GM19239 (cell line): ENCODE data around the gene RAB9A.
"Not testable (repeated sequence)": the region's sequence is repeated elsewhere in the genome, so short reads cannot be mapped to it uniquely, and the experiment has no call there.

Experiments used
- DNase-seq: peaks from one replicate; pipeline ENCODE4 v3.0.0; 2011; ENCODE audit warnings: low spot score; ENCODE audit not compliant: insufficient read length
- FAIRE-seq: peaks from 2 replicates; lab custom pipeline; 2011; peaks lifted over from hg19 to GRCh38; lab: Jason Lieb, UNC

Gene RAB9A

DNA sequence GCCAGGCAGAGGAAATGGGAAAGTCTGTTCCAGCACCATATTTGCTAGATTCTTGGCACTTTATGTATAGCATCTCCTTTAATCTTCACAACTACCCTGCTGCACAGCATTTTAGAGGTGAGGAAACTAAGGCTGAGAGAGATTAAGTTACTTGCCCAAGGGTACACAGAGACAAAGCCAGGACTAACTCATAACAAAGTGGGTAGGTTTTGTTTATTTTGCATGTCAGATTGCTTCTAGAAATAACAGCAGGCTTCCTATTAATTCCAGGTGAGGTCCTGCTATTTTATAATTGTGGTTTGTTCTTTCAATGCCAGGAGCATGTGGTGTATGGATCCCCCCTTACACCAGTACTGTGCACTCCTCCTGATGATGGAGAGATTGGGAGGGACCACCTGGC lies 21.0 kb upstream of the RAB9A start:
- FAIRE-seq (peak; percentile 21), DNase-seq (no peak)

DNA sequence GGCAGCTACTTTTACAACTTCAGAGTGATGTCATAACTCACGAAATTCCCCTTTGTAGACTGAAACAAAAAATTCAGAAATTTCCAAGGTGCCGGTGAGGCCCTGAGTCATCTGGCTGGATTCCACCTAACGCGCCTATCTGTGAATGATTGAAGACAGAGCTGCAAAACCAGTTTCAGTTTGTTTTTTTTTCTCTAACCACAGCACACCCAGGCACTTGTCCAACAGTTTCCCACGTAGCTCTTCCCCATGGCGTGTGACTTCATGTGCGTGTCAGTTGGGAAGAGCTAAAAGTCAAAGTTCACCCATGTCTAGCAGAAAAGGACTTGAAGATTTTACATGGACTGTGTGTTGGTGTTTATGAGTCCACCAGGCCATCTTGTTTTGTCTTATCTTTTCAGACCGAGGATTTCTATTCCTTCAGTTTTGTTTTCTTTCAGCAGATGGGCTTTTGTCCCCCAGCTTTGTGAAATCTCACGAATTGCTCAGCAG lies 19.6 kb upstream of the RAB9A start:
- FAIRE-seq = peak; percentile 87
- no peak for DNase-seq

- DNase-seq, FAIRE-seq: not testable (repeated sequence)
Observed at GRCh38 chrX:13669755-13670154, 19.2 kb upstream of the RAB9A start.

GRCh38 chrX:13670197-13670596 lies 18.7 kb upstream of the RAB9A start:
- DNase-seq (no peak), FAIRE-seq (no peak)

- DNase-seq (no peak), FAIRE-seq (no peak)
Observed at GRCh38 chrX:13673016-13673415, 15.9 kb upstream of the RAB9A start.

GRCh38 chrX:13676885-13677284 lies 12.0 kb upstream of the RAB9A start:
- FAIRE-seq (no peak), DNase-seq (no peak)

GRCh38 chrX:13679700-13680099 lies 9.2 kb upstream of the RAB9A start:
- FAIRE-seq, DNase-seq: not testable (repeated sequence)

DNA sequence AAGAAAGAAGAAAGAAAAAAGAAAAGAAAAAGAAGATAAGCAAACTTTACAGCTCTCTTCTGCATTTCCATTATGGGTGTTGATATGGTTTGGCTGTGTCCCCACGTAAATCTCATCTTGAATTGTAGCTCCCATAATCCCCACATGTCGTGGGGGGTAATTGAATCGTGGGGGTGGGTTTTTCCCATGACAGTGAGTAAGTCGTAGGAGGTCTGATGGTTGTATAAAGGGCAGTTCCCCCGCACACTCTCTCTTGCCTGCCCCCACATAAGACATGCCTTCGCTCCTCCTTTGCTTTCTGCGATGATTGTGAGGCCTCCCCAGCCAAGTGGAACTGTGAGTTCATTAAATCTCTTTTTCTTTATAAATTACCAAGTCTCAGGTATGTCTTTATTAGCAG lies 7.3 kb upstream of the RAB9A start:
- no peak for DNase-seq
- FAIRE-seq = no peak

DNA sequence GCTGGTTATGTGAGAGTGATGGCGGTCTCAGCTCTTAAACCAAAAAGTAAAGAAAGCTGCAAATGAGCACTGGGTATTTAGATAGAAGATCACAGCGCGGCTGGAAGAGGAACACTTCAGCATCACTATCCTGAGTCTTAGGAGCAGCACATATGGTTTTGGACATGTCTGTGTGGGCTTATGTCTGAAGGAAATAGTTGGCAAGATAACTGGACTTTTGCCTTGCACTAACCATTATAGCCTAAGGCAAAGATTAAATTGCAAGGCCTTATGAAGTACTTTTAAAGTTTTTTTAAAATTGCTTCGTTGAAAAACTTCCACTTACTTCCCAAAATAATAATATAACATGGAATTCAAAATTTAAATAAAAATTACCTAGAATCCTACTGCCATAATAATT lies 4.6 kb upstream of the RAB9A start:
- no peak for FAIRE-seq
- no peak for DNase-seq

DNA sequence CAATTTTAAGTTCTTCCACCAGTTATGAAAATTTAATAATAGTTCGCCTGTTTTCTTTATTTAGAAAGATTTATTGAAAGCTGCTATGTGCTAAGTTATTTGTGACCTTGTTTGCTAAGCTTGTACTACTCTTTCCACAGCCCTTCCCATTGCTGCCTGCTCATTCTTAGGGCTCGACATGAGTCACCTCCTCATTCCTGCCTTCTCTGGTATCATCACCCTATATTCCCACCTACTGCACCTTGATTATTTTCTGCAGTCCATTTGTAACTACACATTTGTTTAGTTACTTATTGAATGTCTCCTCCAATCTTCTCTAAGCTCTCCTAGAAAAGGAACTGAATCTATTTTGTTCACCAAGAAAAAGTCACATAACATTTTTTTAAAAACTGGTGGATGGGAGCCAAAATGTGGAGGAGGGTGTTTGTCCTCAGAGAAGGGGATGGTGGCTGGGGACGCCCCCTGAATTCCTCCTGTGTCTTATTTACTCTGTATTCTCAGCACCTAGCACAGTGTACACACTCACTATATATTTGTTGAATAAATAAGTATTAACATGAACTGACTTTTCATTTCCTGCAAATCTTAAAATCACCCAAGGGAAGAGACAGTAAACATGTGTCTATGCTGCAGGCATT lies 3.7 kb upstream of the RAB9A start:
- no peak for DNase-seq

GRCh38 chrX:13687203-13687602 lies 1.7 kb upstream of the RAB9A start:
- DNase-seq (no peak), FAIRE-seq (peak; percentile 88)

More for the DNA sequence above, 3.7 kb upstream of the RAB9A start:
- FAIRE-seq = peak; percentile 81

DNA sequence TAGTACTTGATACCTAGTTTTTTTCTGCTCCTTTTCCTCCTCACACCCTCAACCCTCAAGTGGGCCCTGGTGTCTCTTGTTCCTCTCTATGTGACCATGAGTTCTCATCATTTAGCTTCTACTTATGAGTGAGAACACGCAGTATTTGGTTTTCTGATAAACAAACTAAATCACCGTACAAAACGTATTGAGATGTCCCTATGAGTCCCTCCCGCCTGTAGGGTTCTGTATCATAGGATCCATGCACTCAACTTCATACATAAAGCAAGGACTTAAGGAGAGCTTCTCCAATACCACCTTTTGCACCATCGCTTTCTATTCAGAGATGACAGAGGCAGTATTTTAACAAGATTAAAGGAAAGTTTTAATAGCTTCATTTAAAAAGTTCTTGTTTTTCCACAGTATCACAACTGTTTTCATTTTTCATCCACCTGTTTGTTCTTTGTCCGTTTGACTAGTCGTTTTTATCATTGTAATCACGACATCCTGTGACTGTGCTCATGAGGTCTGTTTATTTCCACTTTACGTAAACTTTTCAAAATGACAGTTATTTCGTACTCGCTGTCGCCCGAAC lies 457 bp upstream of the RAB9A start:
- DNase-seq (no peak), FAIRE-seq (peak; percentile 8)

DNA sequence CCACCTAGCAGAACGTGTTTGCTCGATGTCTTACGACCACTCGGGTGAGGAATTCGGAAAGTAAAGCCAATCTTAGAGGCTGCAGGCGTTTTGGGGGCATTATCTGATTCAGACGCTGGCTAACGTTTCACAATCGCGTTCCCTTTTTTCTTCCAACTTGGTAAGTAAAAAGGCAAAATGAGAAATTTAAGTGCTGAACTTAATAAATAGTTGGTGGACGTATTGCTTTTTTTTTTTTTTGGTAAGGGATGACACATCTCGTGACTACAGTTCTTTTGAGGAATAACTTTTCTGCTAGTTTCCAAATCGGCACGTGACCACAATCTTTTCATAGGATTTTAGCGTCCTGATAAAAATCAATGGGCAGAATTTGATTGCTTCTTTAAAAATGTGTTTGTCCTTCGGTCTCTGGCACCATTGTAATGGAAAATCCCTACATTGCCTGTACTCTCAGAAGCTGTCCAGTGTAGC lies 848 bp downstream of the RAB9A start:
- no peak for DNase-seq
- FAIRE-seq = no peak

DNA sequence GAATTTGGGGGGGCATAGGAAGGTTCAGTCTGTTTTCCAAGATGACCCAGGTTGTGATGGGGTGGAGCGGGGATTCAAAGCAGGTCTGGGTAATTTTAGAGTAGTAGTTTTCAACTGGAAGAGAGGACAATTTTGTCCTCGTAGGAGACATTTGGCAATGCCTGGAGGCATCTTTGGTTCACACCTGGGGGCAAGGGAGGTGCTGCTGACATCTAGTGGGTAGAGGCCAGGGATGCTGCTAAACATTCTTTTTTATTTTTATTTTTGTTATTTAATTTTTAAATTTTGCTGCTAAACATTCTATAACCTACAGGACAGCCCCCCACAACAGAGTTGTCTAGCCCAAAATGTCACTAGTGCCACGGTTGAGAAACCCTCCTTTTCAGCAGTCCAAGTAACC lies 1.9 kb downstream of the RAB9A start:
- FAIRE-seq = peak; percentile 54
- no peak for DNase-seq

GRCh38 chrX:13691841-13692371 lies 3.0 kb downstream of the RAB9A start:
- FAIRE-seq (no peak), DNase-seq (no peak)

GRCh38 chrX:13692771-13693231 lies 3.9 kb downstream of the RAB9A start:
- DNase-seq (no peak), FAIRE-seq (no peak)

DNA sequence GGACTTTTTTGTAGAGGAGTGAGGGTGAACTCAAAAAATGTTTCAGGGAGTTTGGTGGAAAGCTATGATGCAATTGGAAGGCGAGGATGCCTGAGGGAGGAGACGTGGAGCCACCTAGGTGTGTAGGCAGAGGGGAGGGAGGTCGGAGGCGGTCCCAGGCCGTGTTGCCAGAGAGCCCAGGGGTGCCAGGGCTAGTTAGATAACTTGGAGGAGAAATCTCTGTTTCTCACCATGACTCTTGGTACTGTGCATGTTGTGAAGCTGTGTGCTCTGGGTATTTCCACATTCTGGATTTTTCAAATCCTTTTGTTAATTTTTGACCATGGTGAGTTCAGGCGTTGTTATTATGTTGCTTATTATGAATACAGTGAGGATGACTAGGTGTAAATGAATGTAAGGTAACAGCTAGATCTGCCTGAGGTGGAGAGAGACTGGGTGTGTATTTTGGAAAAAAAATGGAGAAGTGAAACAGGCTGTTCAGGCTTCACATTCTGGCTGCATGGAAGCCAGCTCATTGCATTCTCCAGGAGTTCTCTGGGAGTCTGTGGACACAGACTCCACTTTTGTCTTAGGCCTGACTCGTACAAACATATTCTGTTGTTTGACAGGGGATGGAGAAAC lies 4.5 kb downstream of the RAB9A start:
- DNase-seq = no peak
- peak; percentile 68 for FAIRE-seq

DNA sequence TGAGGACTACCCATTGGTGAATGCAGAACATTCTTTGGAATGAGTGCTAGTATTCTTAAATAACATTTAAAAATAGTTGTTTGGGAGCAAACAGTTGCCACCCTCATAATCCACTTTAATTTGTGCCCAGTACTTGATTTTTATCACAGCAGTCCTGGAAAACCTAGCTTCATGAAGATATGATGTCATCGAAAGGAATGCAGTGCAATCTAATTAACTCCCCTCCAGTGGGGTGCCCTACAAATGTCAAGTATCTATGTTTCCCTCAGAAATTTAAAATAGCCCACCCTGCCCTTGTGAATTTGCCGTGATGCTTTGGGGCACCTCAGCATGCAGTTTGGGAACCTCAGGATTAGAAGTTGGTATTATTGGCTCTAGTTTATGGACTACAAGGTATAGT lies 5.4 kb downstream of the RAB9A start:
- FAIRE-seq (no peak), DNase-seq (no peak)

DNA sequence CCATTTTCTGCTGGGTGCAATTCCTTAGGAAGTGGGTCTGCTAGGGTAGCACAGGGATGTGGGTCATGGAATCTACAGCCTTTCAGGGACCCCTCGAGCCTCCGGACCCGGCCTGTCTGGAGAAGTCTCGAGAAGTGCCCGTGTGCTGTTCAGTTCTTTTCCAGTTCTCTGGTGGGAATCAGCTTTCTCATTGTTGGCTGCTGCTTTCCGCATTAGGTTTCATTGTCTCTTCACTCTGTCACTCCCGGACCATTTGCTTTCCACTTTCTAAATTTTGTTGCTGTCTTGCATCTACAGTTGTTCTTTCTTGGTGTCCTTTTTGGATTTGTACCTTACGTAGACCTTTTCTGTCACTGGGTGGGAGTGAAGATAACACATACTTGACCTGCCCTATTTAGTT lies 6.1 kb downstream of the RAB9A start:
- DNase-seq (no peak), FAIRE-seq (no peak)

GRCh38 chrX:13695601-13696115 lies 6.7 kb downstream of the RAB9A start:
- DNase-seq = no peak
- FAIRE-seq = peak; percentile 64

- peak; percentile 92 for FAIRE-seq
- DNase-seq = no peak
Observed at GRCh38 chrX:13697455-13697854, 8.5 kb downstream of the RAB9A start.
